Prostate gland (tissue), 2 donors: Measurements from ENCODE around the gene TSPAN33.

ENCODE experiments used
- CTCF ChIP-seq, 4 experiments: fragments of 200-600 bp in 2 of 4; fragments of 450-650 bp in 2 of 4; sonication (generic) in 2 of 4; IDR thresholded peaks; 1 replicate in 3 of 4; 2 replicates in 1 of 4; pipeline ENCODE4 v1.5.1; 2016 to 2019; ENCODE audit warnings: antibody characterized with exemption in 4 of 4, mild to moderate bottlenecking in 2 of 4, moderate library complexity in 2 of 4
- POLR2A ChIP-seq: fragments of 450-650 bp; IDR thresholded peaks from one replicate; pipeline ENCODE4 v1.6.1; 2016; ENCODE audit warnings: antibody characterized with exemption, mild to moderate bottlenecking
- POLR2AphosphoS5 ChIP-seq: sonication (generic); formaldehyde crosslinking; IDR thresholded peaks from one replicate; pipeline ENCODE4 v1.6.1; 2017; ENCODE audit warnings: antibody characterized with exemption

- no peak for TF ChIP-seq POLR2A
- TF ChIP-seq CTCF (IDR thresholded peaks at IDR 0.05), result no peak
- no peak for TF ChIP-seq POLR2AphosphoS5
Observed at GRCh38 chr7:129147731-129148130, 3.2 kb downstream of the TSPAN33 start.
